SK-N-SH (cell line): Measurements from ENCODE around the gene ASAP2. TPM values are rescaled to one million over a fixed set of nuclear protein-coding genes. Genes with fewer than 3 reads are reported as not detected.

ENCODE experiments used
- CTCF ChIA-PET: fragments of 300-600, 350-600 bp; formaldehyde crosslinking; extraction: SDS; loops from one replicate; lab custom pipeline; 2021; lab: Yijun Ruan, JAX
- POLR2A ChIA-PET: fragments of 350-600 bp; sonication (Branson Sonifier 250); formaldehyde crosslinking; extraction: SDS; loops from one replicate; lab custom pipeline; 2020; ENCODE audit warnings: antibody characterized with exemption, inconsistent platforms; lab: Yijun Ruan, JAX
- DNase-seq: peaks from one replicate; pipeline ENCODE4 v3.0.0; 2012
- H2AFZ ChIP-seq: fragments of 200-600 bp; sonication (generic); 2 replicates; pipeline ENCODE4 v1.8.1; 2016; ENCODE audit warnings: antibody characterized with exemption, mild to moderate bottlenecking, low read depth
- H3F3A ChIP-seq: fragments of 200-600 bp; sonication (generic); replicated peaks from 2 replicates; pipeline ENCODE3; 2016; ENCODE audit warnings: antibody characterized with exemption, mild to moderate bottlenecking; ENCODE audit not compliant: insufficient read depth
- H3K27ac ChIP-seq, 2 experiments: fragments of 200-500 bp in 1 of 2; fragments of 200-600 bp in 1 of 2; sonication (Bioruptor generic) in 1 of 2; sonication (generic), shearing (Covaris generic) in 1 of 2; 2 replicates each; pipeline versions ENCODE4 v1.5.1 to v1.6.1; 2014 to 2016; ENCODE audit warnings: low read depth in 2 of 2, inconsistent platforms in 1 of 2, low read length in 1 of 2, mild to moderate bottlenecking in 1 of 2, mixed read lengths in 1 of 2
- H3K27me3 ChIP-seq: fragments of 200-600 bp; sonication (generic), shearing (Covaris generic); 2 replicates; pipeline ENCODE4 v1.6.1; 2016; ENCODE audit warnings: mixed run types; ENCODE audit not compliant: insufficient read depth
- H3K36me3 ChIP-seq, 2 experiments: fragments of 200-500 bp in 1 of 2; fragments of 200-600 bp in 1 of 2; sonication (Bioruptor generic) in 1 of 2; sonication (generic) in 1 of 2; replicated peaks in 1 of 2; 2 replicates each; pipeline versions ENCODE3 to v1.5.1; 2014 to 2016; ENCODE audit warnings: low read length in 1 of 2, mild to moderate bottlenecking in 1 of 2; ENCODE audit not compliant: insufficient read depth in 2 of 2, control insufficient read depth in 1 of 2
- H3K4me1 ChIP-seq, 2 experiments: fragments of 200-500 bp in 1 of 2; fragments of 200-600 bp in 1 of 2; sonication (Bioruptor generic) in 1 of 2; sonication (generic), shearing (Covaris generic) in 1 of 2; 2 replicates each; pipeline versions ENCODE4 v1.5.1 to v1.6.1; 2014 to 2016; ENCODE audit warnings: low read depth in 1 of 2, low read length in 1 of 2, mixed run types in 1 of 2; ENCODE audit not compliant: insufficient read depth in 2 of 2, control insufficient read depth in 1 of 2
- H3K4me2 ChIP-seq: fragments of 200-600 bp; sonication (generic), shearing (Covaris generic); 2 replicates; pipeline ENCODE4 v1.6.1; 2017; ENCODE audit warnings: mixed run types
- H3K4me3 ChIP-seq, 2 experiments: fragments of 200-500 bp in 1 of 2; fragments of 200-600 bp in 1 of 2; sonication (Bioruptor generic) in 1 of 2; sonication (generic), shearing (Covaris generic) in 1 of 2; 2 replicates each; pipeline versions ENCODE4 v1.5.1 to v1.8.1; 2014 to 2016; ENCODE audit warnings: low read depth in 2 of 2, inconsistent platforms in 1 of 2, low read length in 1 of 2, mild to moderate bottlenecking in 1 of 2, mixed read lengths in 1 of 2, moderate library complexity in 1 of 2
- H3K79me2 ChIP-seq: fragments of 200-600 bp; sonication (generic); 2 replicates; pipeline ENCODE4 v1.8.1; 2017; ENCODE audit warnings: mild to moderate bottlenecking; ENCODE audit not compliant: insufficient read depth
- H3K9ac ChIP-seq: fragments of 200-600 bp; sonication (generic); 2 replicates; pipeline ENCODE4 v1.6.1; 2017; ENCODE audit warnings: mixed run types
- H3K9me2 ChIP-seq: fragments of 200-600 bp; sonication (generic); 2 replicates; pipeline ENCODE4 v1.6.1; 2017; ENCODE audit warnings: mixed run types
- H3K9me3 ChIP-seq: fragments of 200-600 bp; sonication (generic); 2 replicates; pipeline ENCODE4 v1.6.1; 2017; ENCODE audit warnings: mixed run types, mild to moderate bottlenecking, moderate library complexity
- H4K20me1 ChIP-seq: fragments of 200-600 bp; sonication (generic); 2 replicates; pipeline ENCODE4 v1.6.1; 2017; ENCODE audit warnings: mild to moderate bottlenecking, mixed run types; ENCODE audit not compliant: insufficient read depth
- EP300 ChIP-seq, 2 experiments: IDR thresholded peaks; 2 replicates each; pipeline versions ENCODE4 v1.4.0 to v1.6.1; 2012; ENCODE audit warnings: borderline replicate concordance in 1 of 2, low read depth in 1 of 2, low read length in 1 of 2
- EZH2phosphoT487 ChIP-seq: fragments of 200-600 bp; sonication (generic); IDR thresholded peaks from 2 replicates; pipeline ENCODE4 v1.6.1; 2017; ENCODE audit warnings: low read depth, mixed run types, mild to moderate bottlenecking, antibody characterized with exemption, moderate library complexity, borderline replicate concordance
- MEF2A ChIP-seq: IDR thresholded peaks from 2 replicates; pipeline ENCODE4 v1.4.0; 2012; ENCODE audit warnings: low read depth, borderline replicate concordance
- RAD21 ChIP-seq: IDR thresholded peaks from 2 replicates; pipeline ENCODE4 v1.6.1; 2012; ENCODE audit warnings: mild to moderate bottlenecking, low read length
- RFX5 ChIP-seq: IDR thresholded peaks from 2 replicates; pipeline ENCODE4 v1.6.1; 2012; ENCODE audit warnings: mild to moderate bottlenecking, improper control_type of control experiment, low read length
- SIN3A ChIP-seq: IDR thresholded peaks from 2 replicates; pipeline ENCODE4 v1.6.1; 2012; ENCODE audit warnings: low read depth, mild to moderate bottlenecking, low read length, moderate library complexity, borderline replicate concordance
- SMC3 ChIP-seq: IDR thresholded peaks from 2 replicates; pipeline ENCODE4 v1.6.1; 2012; ENCODE audit warnings: low read depth, low read length, improper control_type of control experiment
- TEAD4 ChIP-seq: IDR thresholded peaks from 2 replicates; pipeline ENCODE4 v1.4.0; 2012; ENCODE audit warnings: mild to moderate bottlenecking, borderline replicate concordance; ENCODE audit not compliant: insufficient read depth
- USF2 ChIP-seq: fragments of 150-350 bp; IDR thresholded peaks from 2 replicates; pipeline ENCODE4 v1.6.1; 2017; ENCODE audit warnings: antibody characterized with exemption, low read length, low read depth, borderline replicate concordance
- WGBS: methylation state at CpG from one replicate; pipeline ENCODE4 v1.1.6; 2017; ENCODE audit warnings: low lambda C conversion rate; 5-methylcytosine and 5-hydroxymethylcytosine counted together
- polyA plus RNA-seq, 3 experiments: library from polyadenylated mRNA; depleted of rRNA; stranded (reverse); fragments of >200 nt; gene quantifications; 2 replicates each; pipeline ENCODE4 v1.2.3, GENCODE V29; 2012

The ASAP2 gene
- polyA plus RNA-seq, 1 of the 3 experiments (the other 2 are of a cell fraction), result 37.9 TPM

DNA sequence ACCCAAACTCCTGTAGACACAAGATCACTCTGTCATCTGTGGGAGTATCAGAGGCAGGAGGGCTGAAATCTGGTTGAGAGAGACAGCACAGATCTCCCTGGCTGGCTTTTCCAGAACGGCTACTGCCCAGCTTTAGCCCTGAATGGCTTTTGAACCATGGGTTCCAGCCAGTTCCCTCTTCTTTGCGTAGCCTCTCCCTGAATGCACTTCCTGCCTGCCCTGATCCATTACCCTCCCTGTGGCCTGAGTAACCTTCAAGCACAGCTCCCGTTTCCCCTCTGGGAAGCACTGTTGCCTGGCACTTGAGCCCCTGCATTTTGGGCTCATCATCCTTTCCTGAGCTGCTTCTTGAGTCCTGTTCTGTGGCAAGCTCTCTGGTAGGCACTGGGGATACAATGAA is 68.8 kb downstream of the ASAP2 start:
- Histone ChIP-seq H3K9me3 (no peaks in the 10 kb centered on the region; the same call in 1 of the 2 replicates), H3K4me3 (no peak overlapping the region), H3K27me3 (no peaks in the 10 kb centered on the region), H3K36me3 (peaks cover 11 to 14% of the 10 kb centered on the region in 2 experiments), H3K27ac (peak overlapping the region in 1 of 2 experiments; percentile 1; a peak in 1 of 4 replicates), H3F3A (no peaks in the 10 kb centered on the region), H3K79me2 (peaks cover 97% of the 10 kb centered on the region), H3K4me2 (no peak overlapping the region), H2AFZ (no peak overlapping the region)
- POLR2A ChIA-PET, result no interaction called here
- 88% methylated on average over 3 of the region's 3 CpGs for WGBS
- DNase-seq, result no peak
- TF ChIP-seq EZH2phosphoT487 (no peak), SIN3A (no peak), USF2 (no peak), TEAD4 (no peak), MEF2A (no peak), EP300 (IDR thresholded peaks at IDR 0.05; ENCODE audit: borderline replicate concordance in 1 of 2, low read depth in 1 of 2, low read length in 1 of 2) (no peak), RFX5 (no peak)
- TF ChIP-seq, all 33 proteins: peak for 0
- Histone ChIP-seq H3K4me1 (peaks cover 17 to 35% of the 10 kb centered on the region in 2 experiments; a peak in 3 of 4 replicates), H3K9ac (no peak overlapping the region), H4K20me1 (peaks cover 76% of the 10 kb centered on the region), H3K9me2 (no peaks in the 10 kb centered on the region)
- CTCF ChIA-PET, result interaction anchor here (0.6 to 1.7 kb wide), 7 partner anchors 10 to 70 kb away, joined by 3 to 6 read pairs (median 3); no protein-coding TSS in a partner anchor

DNA sequence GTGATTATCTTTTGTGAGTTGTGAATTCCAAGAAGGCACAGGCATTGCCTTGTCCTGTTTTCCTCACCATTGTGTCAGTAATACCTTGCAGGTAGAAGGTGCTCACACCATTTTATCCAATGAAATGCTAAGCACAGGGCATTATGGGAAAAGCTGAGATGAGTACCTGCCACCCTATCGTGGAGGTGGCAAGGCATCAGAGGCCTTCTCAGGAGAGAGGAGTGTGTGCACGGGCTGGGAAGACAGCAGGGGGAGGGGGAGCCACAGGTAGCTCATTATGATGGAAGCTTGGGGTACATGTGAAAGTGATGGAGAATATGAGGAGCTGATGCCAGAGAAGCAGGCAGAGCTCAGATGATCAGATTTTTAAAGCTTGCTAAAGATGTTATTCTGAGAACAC is 69.5 kb downstream of the ASAP2 start:
- Histone ChIP-seq H4K20me1 (peaks cover 75% of the 10 kb centered on the region), H3K9ac (no peak overlapping the region)
- CTCF ChIA-PET, result interaction anchor here (0.7 to 1.7 kb wide), 8 partner anchors 9 to 37 kb away, joined by 3 to 6 read pairs (median 3); no protein-coding TSS in a partner anchor

More for the DNA sequence above, 69.5 kb downstream of the ASAP2 start:
- Histone ChIP-seq H3K9me2 (no peaks in the 10 kb centered on the region), H2AFZ (no peak overlapping the region), H3F3A (peaks cover 4% of the 10 kb centered on the region), H3K79me2 (peaks cover 97% of the 10 kb centered on the region), H3K27ac (peak overlapping the region in 1 of 2 experiments; percentile 24; a peak in 1 of 4 replicates), H3K9me3 (no peaks in the 10 kb centered on the region; the same call in 1 of the 2 replicates), H3K4me3 (no peak overlapping the region), H3K4me1 (peaks cover 17 to 35% of the 10 kb centered on the region in 2 experiments; a peak in 3 of 4 replicates), H3K27me3 (no peaks in the 10 kb centered on the region), H3K4me2 (no peak overlapping the region), H3K36me3 (peaks cover 18 to 21% of the 10 kb centered on the region in 2 experiments)
- TF ChIP-seq RAD21 (no peak), SMC3 (no peak), EP300 (IDR thresholded peaks at IDR 0.05; ENCODE audit: borderline replicate concordance in 1 of 2, low read depth in 1 of 2, low read length in 1 of 2) (no peak)
- POLR2A ChIA-PET, result no interaction called here
- no peak for DNase-seq
- 94% methylated on average over 2 of the region's 2 CpGs for WGBS
